Ovary (tissue), 3 donors: ENCODE results near the gene ZSCAN10.

Experiments used
- EP300 ChIP-seq: sonication (generic); formaldehyde crosslinking; IDR thresholded peaks from one replicate; pipeline ENCODE4 v1.6.1; 2017; ENCODE audit warnings: antibody characterized with exemption
- POLR2A ChIP-seq: fragments of 450-650 bp; IDR thresholded peaks from one replicate; pipeline ENCODE4 v1.6.1; 2017; ENCODE audit warnings: antibody characterized with exemption, mild to moderate bottlenecking, moderate library complexity
- TF ChIP-seq, protein P1 (sequence below), 3 donors: fragments of 450-650 bp in 2 of 3; fragments of 200-600 bp in 1 of 3; IDR thresholded peaks; one replicate each; pipeline versions ENCODE4 v1.5.1 to v1.8.0; 2016 to 2022; ENCODE audit warnings: antibody characterized with exemption in 3 of 3, mild to moderate bottlenecking in 1 of 3
- donor health status: DM: no; HTN: no; CAD: no.

DNA sequence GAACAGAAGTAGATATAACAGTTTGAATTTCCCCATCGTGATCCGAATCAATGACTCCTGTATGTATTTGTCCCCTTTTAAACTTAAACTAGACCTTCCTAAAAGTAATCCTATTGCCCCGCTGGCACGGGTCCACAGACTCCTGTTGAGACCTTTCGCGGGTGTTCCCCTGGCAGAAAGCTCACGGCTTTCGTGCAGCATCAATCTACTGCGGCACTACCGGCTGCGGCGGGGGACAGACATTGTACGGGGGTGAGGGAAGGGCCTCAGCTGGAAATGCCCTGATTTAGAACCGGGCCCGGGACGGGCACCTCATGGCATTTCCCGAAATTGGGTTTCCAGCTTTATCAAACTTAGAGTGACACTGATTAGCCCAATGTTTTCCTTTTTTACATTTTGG, 19.1 kb downstream of the ZSCAN10 start:
- TF ChIP-seq POLR2A (no peak), EP300 (no peak)
- TF ChIP-seq, protein P1, sequence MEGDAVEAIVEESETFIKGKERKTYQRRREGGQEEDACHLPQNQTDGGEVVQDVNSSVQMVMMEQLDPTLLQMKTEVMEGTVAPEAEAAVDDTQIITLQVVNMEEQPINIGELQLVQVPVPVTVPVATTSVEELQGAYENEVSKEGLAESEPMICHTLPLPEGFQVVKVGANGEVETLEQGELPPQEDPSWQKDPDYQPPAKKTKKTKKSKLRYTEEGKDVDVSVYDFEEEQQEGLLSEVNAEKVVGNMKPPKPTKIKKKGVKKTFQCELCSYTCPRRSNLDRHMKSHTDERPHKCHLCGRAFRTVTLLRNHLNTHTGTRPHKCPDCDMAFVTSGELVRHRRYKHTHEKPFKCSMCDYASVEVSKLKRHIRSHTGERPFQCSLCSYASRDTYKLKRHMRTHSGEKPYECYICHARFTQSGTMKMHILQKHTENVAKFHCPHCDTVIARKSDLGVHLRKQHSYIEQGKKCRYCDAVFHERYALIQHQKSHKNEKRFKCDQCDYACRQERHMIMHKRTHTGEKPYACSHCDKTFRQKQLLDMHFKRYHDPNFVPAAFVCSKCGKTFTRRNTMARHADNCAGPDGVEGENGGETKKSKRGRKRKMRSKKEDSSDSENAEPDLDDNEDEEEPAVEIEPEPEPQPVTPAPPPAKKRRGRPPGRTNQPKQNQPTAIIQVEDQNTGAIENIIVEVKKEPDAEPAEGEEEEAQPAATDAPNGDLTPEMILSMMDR (IDR thresholded peaks at IDR 0.05) = no peak
